HepG2 (cell line): ENCODE results near the gene SLC19A1. TPM values are rescaled to one million over a fixed set of nuclear protein-coding genes. Genes with fewer than 3 reads are reported as not detected.

ENCODE experiments used
- ATAC-seq: fragments of 200-7000 bp; cut with Tn5 transposase; 3 replicates; pipeline ENCODE4 v1.9.1; 2020; ENCODE audit warnings: mild to moderate bottlenecking, moderate library complexity
- BruUV-seq: library from RNA; stranded (reverse); fragments of 400-500 nt; replicated peaks from 2 replicates; lab custom pipeline; 2021; lab: Mats Ljungman, UMichigan
- CTCF ChIA-PET: fragments of 300-600 bp; formaldehyde crosslinking; extraction: SDS; loops from one replicate; lab custom pipeline; 2021; ENCODE audit warnings: low total read pairs, inconsistent platforms, low intra/inter-chr PET ratio; lab: Yijun Ruan, JAX
- POLR2A ChIA-PET: fragments of 350-600 bp; sonication (Branson Sonifier 250); formaldehyde crosslinking; loops from one replicate; lab custom pipeline; 2020; ENCODE audit warnings: antibody characterized with exemption, inconsistent platforms; lab: Yijun Ruan, JAX
- DNase-seq: peaks from one replicate; pipeline ENCODE4 v3.0.0-alpha.2; 2015; ENCODE audit warnings: low spot score
- FAIRE-seq: peaks from 3 replicates; lab custom pipeline; 2011; peaks lifted over from hg19 to GRCh38; lab: Jason Lieb, UNC
- H2AFZ ChIP-seq: one replicate; pipeline ENCODE4 v1.6.1; 2011; ENCODE audit warnings: low read length, inconsistent platforms
- H3K27ac ChIP-seq: fragments of 300-600 bp; 3 replicates; pipeline ENCODE4 v1.8.0; 2011; ENCODE audit warnings: mixed run types, mild to moderate bottlenecking, mixed read lengths, low read length, inconsistent platforms; ENCODE audit not compliant: insufficient read depth; ENCODE audit errors: extremely low read length
- H3K27me3 ChIP-seq, 2 experiments: fragments of 200-600 bp in 1 of 2; 2 replicates in 1 of 2; 3 replicates in 1 of 2; pipeline versions ENCODE4 v1.6.0 to v1.8.0; 2011; ENCODE audit warnings: low read length in 2 of 2, mild to moderate bottlenecking in 2 of 2, moderate library complexity in 2 of 2, inconsistent platforms in 1 of 2; ENCODE audit not compliant: insufficient read depth in 2 of 2, control insufficient read depth in 1 of 2
- H3K36me3 ChIP-seq, 2 experiments: fragments of 200-600 bp in 1 of 2; replicated peaks in 1 of 2; 2 replicates in 1 of 2; 3 replicates in 1 of 2; pipeline versions ENCODE4 v1.5.1 to v1.8.0; 2011; ENCODE audit warnings: low read length in 2 of 2, inconsistent platforms in 1 of 2; ENCODE audit not compliant: insufficient read depth in 2 of 2, control insufficient read depth in 1 of 2
- H3K4me1 ChIP-seq: 2 replicates; pipeline ENCODE4 v1.5.1; 2012; ENCODE audit warnings: low read length, inconsistent platforms; ENCODE audit not compliant: insufficient read depth
- H3K4me2 ChIP-seq: 2 replicates; pipeline ENCODE4 v1.6.0; 2011; ENCODE audit warnings: low read depth, low read length, inconsistent platforms
- H3K4me3 ChIP-seq, 3 experiments: fragments of 200-600 bp in 1 of 3; sonication (generic), shearing (Covaris generic) in 1 of 3; replicated peaks in 1 of 3; 2 replicates each; pipeline ENCODE4 v1.5.1; 2011 to 2016; ENCODE audit warnings: low read length in 3 of 3, inconsistent platforms in 2 of 3, low read depth in 2 of 3, mild to moderate bottlenecking in 2 of 3, control low read depth in 1 of 3, mixed read lengths in 1 of 3; ENCODE audit not compliant: insufficient read depth in 1 of 3
- H3K79me2 ChIP-seq: one replicate; pipeline ENCODE4 v1.6.1; 2011; ENCODE audit warnings: low read length, inconsistent platforms; ENCODE audit not compliant: insufficient read depth
- H3K9ac ChIP-seq: 2 replicates; pipeline ENCODE4 v1.6.0; 2011; ENCODE audit warnings: mild to moderate bottlenecking, low read depth, low read length, inconsistent platforms; ENCODE audit not compliant: insufficient read depth
- H3K9me3 ChIP-seq: 2 replicates; pipeline ENCODE4 v1.5.1; 2012; ENCODE audit warnings: mild to moderate bottlenecking, low read length
- H4K20me1 ChIP-seq: 2 replicates; pipeline ENCODE4 v1.6.0; 2011; ENCODE audit warnings: inconsistent platforms, mild to moderate bottlenecking, low read length, moderate library complexity; ENCODE audit not compliant: insufficient read depth
- GLI4 ChIP-seq: sonication (generic); formaldehyde crosslinking; IDR thresholded peaks from 2 replicates; pipeline ENCODE4 v1.5.1; 2020; ENCODE audit warnings: missing genetic modification reagents, mild to moderate bottlenecking, moderate library complexity, borderline replicate concordance
- HDAC6 ChIP-seq: fragments of 200-600 bp; sonication (generic); IDR thresholded peaks from 2 replicates; pipeline ENCODE4 v1.7.0; 2017; ENCODE audit warnings: mild to moderate bottlenecking, antibody characterized with exemption, low read length, low read depth
- MED13 ChIP-seq: sonication (generic); formaldehyde crosslinking; IDR thresholded peaks from 2 replicates; pipeline ENCODE4 v1.5.0; 2020; ENCODE audit warnings: missing genetic modification reagents
- NRL ChIP-seq: sonication (generic); formaldehyde crosslinking; IDR thresholded peaks from 2 replicates; pipeline ENCODE4 v1.5.0; 2020; ENCODE audit warnings: missing genetic modification reagents, mild to moderate bottlenecking, moderate library complexity, borderline replicate concordance
- TOE1 ChIP-seq: sonication (generic); formaldehyde crosslinking; IDR thresholded peaks from 2 replicates; pipeline ENCODE4 v1.4.0; 2020; ENCODE audit warnings: mild to moderate bottlenecking, missing genetic modification reagents
- ZHX1 ChIP-seq: sonication (generic); formaldehyde crosslinking; IDR thresholded peaks from 2 replicates; pipeline ENCODE4 v1.8.1; 2022; ENCODE audit warnings: low read depth, mild to moderate bottlenecking, missing genetic modification reagents
- ZNF672 ChIP-seq: sonication (generic); formaldehyde crosslinking; IDR thresholded peaks from 2 replicates; pipeline ENCODE4 v1.8.1; 2022; ENCODE audit warnings: missing genetic modification reagents
- ZNF740 ChIP-seq: sonication (generic); formaldehyde crosslinking; IDR thresholded peaks from 2 replicates; pipeline ENCODE4 v1.4.0; 2020; ENCODE audit warnings: missing genetic modification reagents
- WGBS: methylation state at CpG from one replicate; pipeline ENCODE4 v1.1.6; 2017; ENCODE audit warnings: low lambda C conversion rate; 5-methylcytosine and 5-hydroxymethylcytosine counted together
- in situ Hi-C: cut with HindIII; loops from 2 replicates; pipeline ENCODE4 v1.10.0; 2017; ENCODE audit warnings: low pct_unique_long_range_greater_than_20kb; ENCODE audit not compliant: extremely low pct_ligation_motif_present
- intact Hi-C: fragments of 100-400 bp; cut with micrococcal nuclease; formaldehyde crosslinking; loops from one replicate; pipeline ENCODE4 v1.10.0; 2022; ENCODE audit not compliant: unreplicated experiment
- polyA plus RNA-seq, 8 experiments: library from polyadenylated mRNA; depleted of rRNA in 3 of 8; stranded (reverse) in 7 of 8; unstranded in 1 of 8; fragments of >200 nt; fragmentation: Illumina TruSeq in 4 of 8; extraction: Trizol in 4 of 8; gene quantifications; 2 replicates each; pipeline versions ENCODE4 v1.2.1 to v1.2.3, GENCODE V29; 2011 to 2016; ENCODE audit warnings: low read depth in 4 of 8, missing spikeins in 1 of 8, mixed read lengths in 1 of 8; ENCODE audit not compliant: insufficient read depth in 1 of 8
- total RNA-seq, 5 experiments: library from RNA; depleted of rRNA; stranded (reverse); fragments of >200 nt; fragmentation: Illumina TruSeq; extraction: Trizol; gene quantifications; 2 replicates each; pipeline ENCODE4 v1.2.3, GENCODE V29; 2016; ENCODE audit warnings: low read depth in 1 of 5

The SLC19A1 gene
- total and polyA plus RNA-seq, 2 of the 13 experiments (the other 11 are each of a cell fraction or from before 2014, with no cell fraction given) = 21.8 to 23.0 TPM

- TF ChIP-seq ZNF740 = no peak
- no peak for TF ChIP-seq MED13 (CRISPR knock-in tag)
- no peak for TF ChIP-seq HDAC6
- no peak for TF ChIP-seq ZHX1 (CRISPR knock-in tag)
- no peak for TF ChIP-seq TOE1
These were observed 77.9 kb downstream of the SLC19A1 start (continued) for GRCh38 chr21:45464309-45464708.

DNA sequence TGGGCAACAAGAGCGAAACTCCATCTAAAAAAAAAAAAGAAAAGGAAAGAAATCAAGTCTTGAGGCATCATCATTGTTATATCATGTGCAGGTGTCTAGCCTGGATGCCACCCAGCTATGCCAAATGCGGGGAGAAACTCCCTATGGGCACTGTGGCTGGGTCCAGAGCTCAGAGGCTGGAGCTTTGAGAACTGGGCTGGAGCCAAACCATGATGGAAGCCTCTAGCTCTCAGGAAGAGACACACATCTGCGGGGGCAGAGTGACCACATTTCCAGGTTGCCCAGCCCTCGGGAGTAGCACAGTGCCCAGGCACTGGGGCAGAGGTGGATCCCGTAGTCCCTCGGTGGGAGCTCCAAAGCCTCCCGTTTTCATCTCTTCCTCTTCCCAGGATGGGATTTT, 78.4 kb downstream of the SLC19A1 start:
- H3K4me1 ChIP-seq = peaks cover 75% of the 10 kb centered on the region
- no peaks in the 10 kb centered on the region for H3K27me3 ChIP-seq
- peaks cover 24% of the 10 kb centered on the region for H3K79me2 ChIP-seq
- no TSS peak for BruUV-seq
- no peak overlapping the region for H3K27ac ChIP-seq
- H4K20me1 ChIP-seq = no peaks in the 10 kb centered on the region
- no peak overlapping the region for H2AFZ ChIP-seq
- peaks cover 15% of the 10 kb centered on the region for H3K9me3 ChIP-seq
- DNase-seq = no peak
- POLR2A ChIA-PET = interaction anchor here (0.9 kb wide), 1 partner anchor 8 kb away, joined by 4 read pairs; no protein-coding TSS in a partner anchor
- 97% methylated on average over 5 of the region's 7 CpGs for WGBS
- no peak for ATAC-seq
- peaks cover 5 to 25% of the 10 kb centered on the region in 2 experiments for H3K36me3 ChIP-seq
- H3K4me2 ChIP-seq = no peak overlapping the region
- TF ChIP-seq GLI4 (CRISPR knock-in tag) = no peak
- TF ChIP-seq ZNF672 (CRISPR knock-in tag) = no peak
- 0 out of 2 replicates have a peak, but pooled peaks have one; percentile 29 for TF ChIP-seq NRL (CRISPR knock-in tag)
- H3K9ac ChIP-seq = no peak overlapping the region
- CTCF ChIA-PET = no interaction called here
- in situ Hi-C loops (no loop called here), intact Hi-C loops (no loop called here)
- FAIRE-seq = no peak
- no peak overlapping the region for H3K4me3 ChIP-seq
